H1 (cell line): ENCODE results near the gene HRCT1. TPM values are rescaled to one million over a fixed set of nuclear protein-coding genes. Genes with fewer than 3 reads are reported as not detected.

Source experiments
- CTCF ChIA-PET: fragments of 300-600 bp; sonication (Branson Sonifier 250); formaldehyde crosslinking; loops from one replicate; lab custom pipeline; 2021; ENCODE audit not compliant: partially characterized antibody; lab: Charles Lee
- POLR2A ChIA-PET: fragments of 300-600 bp; sonication (Branson Sonifier 250); formaldehyde crosslinking; loops from one replicate; lab custom pipeline; 2021; ENCODE audit warnings: inconsistent platforms; ENCODE audit not compliant: partially characterized antibody; lab: Charles Lee
- DNase-seq, 2 experiments: peaks; one replicate each; pipeline versions ENCODE4 v3.0.0 to v3.0.0-alpha.2; 2010 to 2022; ENCODE audit warnings: low spot score in 2 of 2, low read depth in 1 of 2, mixed read lengths in 1 of 2
- FAIRE-seq: peaks from 2 replicates; lab custom pipeline; 2011; peaks lifted over from hg19 to GRCh38; lab: Jason Lieb, UNC
- H2AFZ ChIP-seq: 2 replicates; pipeline ENCODE4 v1.8.1; 2012; ENCODE audit warnings: low read length, inconsistent platforms
- H2AK5ac ChIP-seq: 2 replicates; pipeline ENCODE4 v1.6.1; 2013; ENCODE audit warnings: low read depth, low read length
- H2BK120ac ChIP-seq: replicated peaks from 2 replicates; pipeline ENCODE3; 2013; ENCODE audit warnings: low read depth, low read length, inconsistent platforms
- H2BK12ac ChIP-seq: 2 replicates; pipeline ENCODE4 v1.6.1; 2013; ENCODE audit warnings: low read depth, low read length
- H2BK15ac ChIP-seq: 2 replicates; pipeline ENCODE4 v1.6.1; 2013; ENCODE audit warnings: low read length
- H2BK20ac ChIP-seq: 2 replicates; pipeline ENCODE4 v1.6.1; 2013; ENCODE audit warnings: low read length
- H2BK5ac ChIP-seq: 2 replicates; pipeline ENCODE4 v1.6.1; 2013; ENCODE audit warnings: low read depth, low read length
- H3K14ac ChIP-seq: 2 replicates; pipeline ENCODE4 v1.6.1; 2013; ENCODE audit warnings: inconsistent platforms; ENCODE audit not compliant: insufficient read length
- H3K18ac ChIP-seq: 2 replicates; pipeline ENCODE4 v1.6.1; 2013; ENCODE audit warnings: low read length; ENCODE audit errors: extremely low read depth
- H3K23ac ChIP-seq: 2 replicates; pipeline ENCODE4 v1.6.1; 2013; ENCODE audit warnings: inconsistent platforms; ENCODE audit not compliant: insufficient read length
- H3K23me2 ChIP-seq: 2 replicates; pipeline ENCODE4 v1.6.1; 2013; ENCODE audit warnings: low read depth, low read length
- H3K27ac ChIP-seq: 2 replicates; pipeline ENCODE4 v1.6.1; 2011; ENCODE audit warnings: low read depth, low read length, inconsistent platforms
- H3K27me3 ChIP-seq, 4 experiments: replicated peaks in 1 of 4; 1 replicate in 1 of 4; 2 replicates in 3 of 4; pipeline versions ENCODE4 v1.6.1 to v1.8.1; 2011 to 2013; ENCODE audit warnings: low read length in 3 of 4, mild to moderate bottlenecking in 3 of 4, inconsistent platforms in 2 of 4, mixed read lengths in 2 of 4, moderate library complexity in 1 of 4; ENCODE audit not compliant: control insufficient read depth in 3 of 4, insufficient read depth in 3 of 4; ENCODE audit errors: extremely low read depth in 1 of 4
- H3K36me3 ChIP-seq, 4 experiments: 2 replicates each; pipeline versions ENCODE4 v1.6.1 to v1.8.1; 2011 to 2013; ENCODE audit warnings: mild to moderate bottlenecking in 4 of 4, low read length in 3 of 4, moderate library complexity in 2 of 4, control low read depth in 1 of 4, inconsistent platforms in 1 of 4; ENCODE audit not compliant: insufficient read depth in 4 of 4, control insufficient read depth in 2 of 4
- H3K4ac ChIP-seq: replicated peaks from 2 replicates; pipeline ENCODE3; 2013; ENCODE audit warnings: low read length, low read depth, mixed read lengths, inconsistent platforms; ENCODE audit not compliant: insufficient read length
- H3K4me1 ChIP-seq, 4 experiments: replicated peaks in 1 of 4; 1 replicate in 1 of 4; 2 replicates in 3 of 4; pipeline versions ENCODE4 v1.6.1 to v1.8.1; 2011 to 2013; ENCODE audit warnings: low read length in 3 of 4, inconsistent platforms in 2 of 4, mixed read lengths in 1 of 4; ENCODE audit not compliant: insufficient read depth in 4 of 4, control insufficient read depth in 3 of 4
- H3K4me2 ChIP-seq, 2 experiments: 2 replicates each; pipeline versions ENCODE4 v1.6.1 to v1.8.1; 2011 to 2013; ENCODE audit warnings: low read depth in 2 of 2, low read length in 2 of 2, control low read depth in 1 of 2, inconsistent platforms in 1 of 2, mild to moderate bottlenecking in 1 of 2; ENCODE audit not compliant: insufficient read depth in 1 of 2
- H3K4me3 ChIP-seq, 4 experiments: fragments of 200-600, 300-600 bp in 1 of 4; sonication (generic), shearing (Covaris generic), sonication (Bioruptor Twin) in 1 of 4; 2 replicates each; pipeline versions ENCODE4 v1.5.1 to v1.8.1; 2011 to 2016; ENCODE audit warnings: low read length in 4 of 4, low read depth in 3 of 4, control low read depth in 2 of 4, inconsistent platforms in 2 of 4, mild to moderate bottlenecking in 2 of 4, mixed read lengths in 1 of 4, moderate library complexity in 1 of 4; ENCODE audit not compliant: insufficient read depth in 2 of 4; ENCODE audit errors: extremely low read depth in 1 of 4
- H3K56ac ChIP-seq: replicated peaks from 2 replicates; pipeline ENCODE3; 2013; ENCODE audit warnings: low read depth, mild to moderate bottlenecking, mixed read lengths, low read length, inconsistent platforms; ENCODE audit not compliant: insufficient read length
- H3K79me1 ChIP-seq: 2 replicates; pipeline ENCODE4 v1.6.1; 2013; ENCODE audit warnings: low read depth, low read length, control low read depth
- H3K79me2 ChIP-seq, 2 experiments: 2 replicates each; pipeline versions ENCODE4 v1.6.1 to v1.8.1; 2012 to 2013; ENCODE audit warnings: low read length in 2 of 2, mild to moderate bottlenecking in 2 of 2, inconsistent platforms in 1 of 2; ENCODE audit not compliant: insufficient read depth in 2 of 2, control insufficient read depth in 1 of 2
- H3K9ac ChIP-seq, 4 experiments: replicated peaks in 1 of 4; 1 replicate in 1 of 4; 2 replicates in 3 of 4; pipeline versions ENCODE4 v1.6.1 to v1.8.1; 2011 to 2013; ENCODE audit warnings: low read depth in 3 of 4, low read length in 3 of 4, control low read depth in 2 of 4, mild to moderate bottlenecking in 2 of 4, moderate library complexity in 2 of 4, inconsistent platforms in 1 of 4; ENCODE audit errors: extremely low read depth in 1 of 4
- H3K9me3 ChIP-seq, 2 experiments: 2 replicates each; pipeline versions ENCODE4 v1.6.1 to v1.8.1; 2012 to 2013; ENCODE audit warnings: mild to moderate bottlenecking in 2 of 2, moderate library complexity in 2 of 2, control low read depth in 1 of 2, inconsistent platforms in 1 of 2, low read depth in 1 of 2, low read length in 1 of 2, mixed read lengths in 1 of 2; ENCODE audit not compliant: insufficient read depth in 2 of 2
- H4K20me1 ChIP-seq, 2 experiments: replicated peaks in 1 of 2; 2 replicates each; pipeline versions ENCODE3 to v1.8.1; 2011 to 2013; ENCODE audit warnings: inconsistent platforms in 2 of 2, low read length in 2 of 2, mild to moderate bottlenecking in 1 of 2; ENCODE audit not compliant: insufficient read depth in 2 of 2, control insufficient read depth in 1 of 2
- H4K5ac ChIP-seq: 2 replicates; pipeline ENCODE4 v1.6.1; 2013; ENCODE audit warnings: low read length, low read depth, mixed read lengths, inconsistent platforms; ENCODE audit not compliant: insufficient read length
- H4K8ac ChIP-seq: 2 replicates; pipeline ENCODE4 v1.8.0; 2013; ENCODE audit warnings: mild to moderate bottlenecking, moderate library complexity, low read length, inconsistent platforms; ENCODE audit not compliant: insufficient read depth; ENCODE audit errors: extremely low read depth
- H4K91ac ChIP-seq: replicated peaks from 2 replicates; pipeline ENCODE3; 2013; ENCODE audit warnings: low read length, mixed read lengths, inconsistent platforms; ENCODE audit not compliant: insufficient read length
- CTBP2 ChIP-seq: IDR thresholded peaks from 2 replicates; pipeline ENCODE4 v1.7.0; 2011; ENCODE audit warnings: borderline replicate concordance, mild to moderate bottlenecking, moderate library complexity, mixed read lengths, low read length; ENCODE audit not compliant: insufficient read depth, insufficient read length
- EP300 ChIP-seq, 2 experiments: IDR thresholded peaks; 1 replicate in 1 of 2; 2 replicates in 1 of 2; pipeline ENCODE4 v1.6.1; 2011 to 2012; ENCODE audit warnings: low read depth in 2 of 2, low read length in 2 of 2, mild to moderate bottlenecking in 2 of 2, borderline replicate concordance in 1 of 2, inconsistent platforms in 1 of 2, moderate library complexity in 1 of 2
- EZH2 ChIP-seq: fragments of 200-600 bp; sonication (generic); IDR thresholded peaks from 2 replicates; pipeline ENCODE4 v1.7.1; 2012; ENCODE audit warnings: low read depth, mild to moderate bottlenecking, moderate library complexity, low read length, inconsistent platforms; ENCODE audit not compliant: severe bottlenecking
- GTF2F1 ChIP-seq: IDR thresholded peaks from 2 replicates; pipeline ENCODE4 v1.6.1; 2012; ENCODE audit warnings: low read depth, low read length, improper control_type of control experiment, borderline replicate concordance
- JUN ChIP-seq: IDR thresholded peaks from 2 replicates; pipeline ENCODE4 v1.6.1; 2011; ENCODE audit warnings: low read depth, mild to moderate bottlenecking, improper control_type of control experiment, low read length
- PHF8 ChIP-seq: fragments of 200-600 bp; sonication (generic); conservative IDR thresholded peaks from 2 replicates; pipeline ENCODE4 v1.7.1; 2012; ENCODE audit warnings: low read depth, mild to moderate bottlenecking, inconsistent platforms, low read length, moderate library complexity
- TAF7 ChIP-seq: optimal IDR thresholded peaks from 2 replicates; pipeline ENCODE3; 2011; ENCODE audit warnings: low read depth, mild to moderate bottlenecking, inconsistent platforms, low read length, moderate library complexity, borderline replicate concordance
- TEAD4 ChIP-seq: IDR thresholded peaks from 2 replicates; pipeline ENCODE4 v1.6.1; 2012; ENCODE audit warnings: low read depth, low read length, inconsistent platforms, mixed read lengths
- YY1 ChIP-seq: IDR thresholded peaks from 2 replicates; pipeline ENCODE4 v1.6.1; 2011; ENCODE audit warnings: low read depth, mild to moderate bottlenecking, low read length
- WGBS, 2 experiments: shearing (Covaris generic) in 1 of 2; methylation state at CpG; one replicate each; pipeline versions ENCODE4 v1.1.6 to v1.1.7; 2013 to 2015; ENCODE audit warnings: low lambda C conversion rate in 2 of 2, mixed read lengths in 2 of 2, inconsistent platforms in 1 of 2, low coverage in 1 of 2, missing lambda C conversion rate in 1 of 2; ENCODE audit not compliant: insufficient replicate concordance in 2 of 2, insufficient coverage in 1 of 2, insufficient read length in 1 of 2; ENCODE audit errors: extremely low coverage in 1 of 2, missing lambda C conversion rate in 1 of 2; 5-methylcytosine and 5-hydroxymethylcytosine counted together
- polyA plus RNA-seq, 7 experiments: library from polyadenylated mRNA; depleted of rRNA in 3 of 7; stranded (reverse) in 5 of 7; unstranded in 2 of 7; fragments of >200 nt in 5 of 7; fragments of 200-250 nt in 2 of 7; gene quantifications; 1 replicate in 5 of 7; 2 replicates in 1 of 7; 4 replicates in 1 of 7; pipeline versions ENCODE4 v1.2.1 to v1.2.3, GENCODE V29; 2011 to 2013; ENCODE audit warnings: missing spikeins in 2 of 7, mixed read lengths in 2 of 7
- total RNA-seq: library from RNA; stranded (reverse); fragmentation: NEBNext Ultra II Directional; extraction: Animal tissue kit (Norgen Biotek cat#: 25700); gene quantifications from 2 replicates; pipeline ENCODE4 v1.2.1, GENCODE V29; 2021
- TF ChIP-seq, protein P1 (sequence below): IDR thresholded peaks from 2 replicates; pipeline ENCODE4 v1.6.1; 2012; ENCODE audit warnings: inconsistent platforms

HRCT1 gene
- total and polyA plus RNA-seq, 2 of the 8 experiments (the other 6 are each of a cell fraction or from before 2014, with no cell fraction given), result not detected

DNA sequence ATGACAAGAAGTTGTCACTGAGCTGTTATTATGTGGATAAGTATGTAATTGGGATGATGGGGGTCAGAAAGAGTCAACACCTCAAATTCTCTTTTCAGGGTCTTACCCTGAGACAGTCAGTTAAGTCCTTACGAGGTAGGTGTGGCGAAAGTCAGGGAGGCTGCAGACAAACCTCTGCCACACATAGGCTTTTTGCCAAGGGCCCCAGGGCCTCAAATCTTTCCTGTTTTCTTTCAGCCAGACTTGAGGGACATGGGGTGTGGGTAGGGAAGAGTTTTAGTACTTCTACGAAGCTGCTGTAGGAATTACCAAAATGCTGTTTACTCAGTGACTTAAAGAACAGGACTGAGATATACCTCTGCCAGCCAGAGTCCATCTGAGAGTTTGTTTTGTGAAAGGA lies 38.2 kb downstream of the HRCT1 start:
- H3K79me2 ChIP-seq, result no peaks in the 10 kb centered on the region
- H4K91ac ChIP-seq, result no peak overlapping the region
- H3K14ac ChIP-seq, result no peak overlapping the region
- no peak overlapping the region for H3K18ac ChIP-seq
- peaks cover 0 to 5% (median under 1%) of the 10 kb centered on the region in 4 experiments; a peak in 2 of 7 replicates for H3K4me1 ChIP-seq
- H3K4me2 ChIP-seq, result no peak overlapping the region
- H3K27ac ChIP-seq, result no peak overlapping the region
- no peak overlapping the region for H2BK20ac ChIP-seq
- H3K23ac ChIP-seq, result no peak overlapping the region
- H3K79me1 ChIP-seq, result no peaks in the 10 kb centered on the region
- POLR2A ChIA-PET, result interaction anchor here (0.6 to 0.7 kb wide), 2 partner anchors 11 to 498 kb away, joined by 3 read pairs; no protein-coding TSS in a partner anchor
- no peak overlapping the region for H3K9ac ChIP-seq
- H3K56ac ChIP-seq, result no peak overlapping the region
- 89% methylated on average over 3 of the region's 3 CpGs; no CpG with 5 or more reads in 1 of the 2 experiments for WGBS, 2 experiments
- FAIRE-seq, result no peak
- CTCF ChIA-PET, result interaction anchor here (0.5 to 3.9 kb wide), 12 partner anchors 10 to 215 kb away, joined by 3 to 29 read pairs (median 6); no protein-coding TSS in a partner anchor
- no peaks in the 10 kb centered on the region for H3K23me2 ChIP-seq
- no peak overlapping the region for H3K4me3 ChIP-seq
- no peak overlapping the region for H2AFZ ChIP-seq
- H2BK15ac ChIP-seq, result no peak overlapping the region
- H3K27me3 ChIP-seq, result peaks cover 9 to 42% (median 28%) of the 10 kb centered on the region in 4 experiments
- no peaks in the 10 kb centered on the region for H3K36me3 ChIP-seq
- H4K5ac ChIP-seq, result no peak overlapping the region
- no peak overlapping the region for H2BK5ac ChIP-seq
- H2AK5ac ChIP-seq, result no peak overlapping the region
- H2BK12ac ChIP-seq, result no peak overlapping the region
- peaks cover 0 to 5% of the 10 kb centered on the region in 2 experiments; a peak in 1 of 4 replicates for H3K9me3 ChIP-seq
- H2BK120ac ChIP-seq, result no peak overlapping the region
- H4K8ac ChIP-seq, result no peak overlapping the region
- no peak for DNase-seq
- no peak overlapping the region for H3K4ac ChIP-seq
- H4K20me1 ChIP-seq, result no peaks in the 10 kb centered on the region
- TF ChIP-seq YY1, result no peak
- no peak for TF ChIP-seq GTF2F1
- TF ChIP-seq JUN, result no peak
- no peak for TF ChIP-seq TAF7
- TF ChIP-seq EZH2, result no peak
- TF ChIP-seq PHF8, result no peak
- TF ChIP-seq, protein P1, sequence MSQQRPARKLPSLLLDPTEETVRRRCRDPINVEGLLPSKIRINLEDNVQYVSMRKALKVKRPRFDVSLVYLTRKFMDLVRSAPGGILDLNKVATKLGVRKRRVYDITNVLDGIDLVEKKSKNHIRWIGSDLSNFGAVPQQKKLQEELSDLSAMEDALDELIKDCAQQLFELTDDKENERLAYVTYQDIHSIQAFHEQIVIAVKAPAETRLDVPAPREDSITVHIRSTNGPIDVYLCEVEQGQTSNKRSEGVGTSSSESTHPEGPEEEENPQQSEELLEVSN, result no peak
- no peak for TF ChIP-seq CTBP2
- no peak for TF ChIP-seq EP300 (IDR thresholded peaks at IDR 0.05; ENCODE audit: borderline replicate concordance in 1 of 2, low read depth in 2 of 2, low read length in 2 of 2)
- TF ChIP-seq TEAD4, result no peak
